HL-60/S4 treated with retinoic acid at 250 ng/mL for 4 days and 3 days (cell line): ENCODE data around the gene CCR5AS.
"Not testable (repeated sequence)": the region's sequence is repeated elsewhere in the genome, so short reads cannot be mapped to it uniquely, and the experiment has no call there.

Experiments
- in situ Hi-C: fragments of 300-500 bp; cut with MboI; formaldehyde crosslinking; loops from 2 replicates; pipeline ENCODE4 v1.7.0; 2022; ENCODE audit warnings: low sequenced_read_pairs

CCR5AS gene

GRCh38 chr3:46359733-46360493 is 47.0 kb downstream of the CCR5AS start:
- in situ Hi-C loops: loop anchor here (25.0 kb wide), 1 partner anchor 423 kb away; the partner anchor contains the start of gene CXCR6

DNA sequence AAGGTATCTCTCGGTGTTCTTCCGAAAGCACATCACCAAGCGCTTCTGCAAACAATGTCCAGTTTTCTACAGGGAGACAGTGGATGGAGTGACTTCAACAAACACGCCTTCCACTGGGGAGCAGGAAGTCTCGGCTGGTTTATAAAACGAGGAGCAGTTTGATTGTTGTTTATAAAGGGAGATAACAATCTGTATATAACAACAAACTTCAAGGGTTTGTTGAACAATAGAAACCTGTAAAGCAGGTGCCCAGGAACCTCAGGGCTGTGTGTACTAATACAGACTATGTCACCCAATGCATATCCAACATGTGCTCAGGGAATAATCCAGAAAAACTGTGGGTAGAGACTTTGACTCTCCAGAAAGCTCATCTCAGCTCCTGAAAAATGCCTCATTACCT is 48.4 kb downstream of the CCR5AS start:
- in situ Hi-C loops: loop anchor here (25.0 kb wide), 1 partner anchor 421 kb away; the partner anchor contains the start of gene CXCR6

GRCh38 chr3:46356909-46357308 is 50.0 kb downstream of the CCR5AS start:
- in situ Hi-C loops: loop anchor here (25.0 kb wide), 1 partner anchor 420 kb away; the partner anchor contains the start of gene CXCR6

DNA sequence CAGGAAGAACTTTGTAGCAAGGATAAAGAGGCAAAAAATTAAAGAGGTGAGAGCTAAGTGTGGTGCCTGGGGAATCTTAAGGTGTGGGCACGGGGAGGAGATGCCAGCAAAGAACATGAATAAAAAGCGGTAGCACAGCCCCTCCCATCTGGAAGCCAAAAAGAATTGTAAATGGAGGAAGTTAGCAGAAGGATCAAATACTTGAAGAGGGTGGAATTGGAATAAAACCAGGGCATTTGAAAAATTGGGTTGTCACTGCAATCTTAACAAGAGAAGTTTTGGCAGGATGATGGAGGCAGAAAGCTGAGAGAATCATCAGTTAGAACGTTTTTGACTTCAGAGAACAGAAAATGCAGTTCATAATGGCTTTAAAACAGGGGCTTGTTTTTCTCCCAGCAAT is 50.6 kb downstream of the CCR5AS start:
- in situ Hi-C loops: loop anchor here (25.0 kb wide), 1 partner anchor 419 kb away; the partner anchor contains the start of gene CXCR6

DNA sequence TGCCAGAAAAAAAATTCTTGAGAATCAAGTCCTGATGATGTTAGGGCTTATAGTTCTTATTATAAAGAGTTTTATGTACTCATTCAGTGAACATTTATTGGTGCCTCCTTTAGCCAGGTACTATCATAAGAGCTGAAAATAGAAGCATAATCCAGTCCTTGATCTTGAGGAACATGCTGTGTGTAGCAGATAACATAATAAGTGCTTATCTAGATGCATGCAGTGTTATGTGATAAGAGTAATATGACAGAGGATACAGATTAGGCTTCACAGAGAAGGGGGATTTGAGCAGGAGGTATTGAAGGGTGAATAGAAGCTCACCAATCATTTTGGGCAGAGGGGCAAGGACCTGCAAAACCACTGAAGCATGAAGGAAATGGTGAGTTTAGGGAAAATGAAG is 51.9 kb downstream of the CCR5AS start:
- in situ Hi-C loops: loop anchor here (25.0 kb wide), 1 partner anchor 418 kb away; the partner anchor contains the start of gene CXCR6

DNA sequence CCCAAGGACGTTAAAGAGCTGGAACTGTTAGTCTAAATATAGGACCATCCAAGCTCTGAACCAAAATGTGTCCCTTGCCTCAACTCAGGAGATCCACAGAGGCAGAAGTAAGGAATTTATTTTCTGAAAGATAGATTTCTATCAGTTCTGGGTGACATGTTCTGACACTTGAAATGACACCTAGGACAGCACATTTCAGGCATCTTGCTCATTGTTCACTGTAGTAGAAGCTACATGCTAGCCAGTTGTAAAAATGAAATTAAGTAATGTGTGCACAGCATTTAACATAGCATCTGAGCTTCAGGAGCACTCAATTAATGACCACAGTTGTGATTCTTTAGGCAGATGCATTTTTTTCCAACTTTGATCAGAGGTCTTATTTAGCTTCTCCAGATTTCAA is 52.4 kb downstream of the CCR5AS start:
- in situ Hi-C loops: loop anchor here (25.0 kb wide), 1 partner anchor 417 kb away; the partner anchor contains the start of gene CXCR6

DNA sequence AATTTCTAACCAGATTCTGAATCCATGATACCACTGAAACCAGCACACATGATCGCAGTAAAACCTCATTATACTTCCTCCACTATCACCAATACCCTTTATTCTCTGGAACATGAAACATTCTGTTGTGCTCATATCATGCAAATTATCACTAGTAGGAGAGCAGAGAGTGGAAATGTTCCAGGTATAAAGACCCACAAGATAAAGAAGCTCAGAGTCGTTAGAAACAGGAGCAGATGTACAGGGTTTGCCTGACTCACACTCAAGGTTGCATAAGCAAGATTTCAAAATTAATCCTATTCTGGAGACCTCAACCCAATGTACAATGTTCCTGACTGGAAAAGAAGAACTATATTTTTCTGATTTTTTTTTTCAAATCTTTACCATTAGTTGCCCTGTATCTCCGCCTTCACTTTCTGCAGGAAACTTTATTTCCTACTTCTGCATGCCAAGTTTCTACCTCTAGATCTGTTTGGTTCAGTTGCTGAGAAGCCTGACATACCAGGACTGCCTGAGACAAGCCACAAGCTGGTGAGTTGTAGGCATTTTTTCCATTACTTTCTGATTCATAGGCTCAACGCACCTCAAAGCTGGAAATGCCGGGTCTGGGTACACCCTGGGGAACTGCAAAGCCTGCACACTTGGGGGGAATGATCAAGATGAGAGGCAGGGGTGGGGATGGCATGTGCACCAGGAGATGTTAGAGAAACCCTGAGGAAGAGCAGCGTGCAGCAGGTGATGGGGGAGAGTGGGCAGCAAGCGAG is 53.0 kb downstream of the CCR5AS start, which contains the start of gene CCR2:
Gene CCR2, plus strand, starts transcription at position 465 of the 764 bp plus-strand sequence. CDS start 3,417 bp downstream, outside the sequence.
- in situ Hi-C loops: loop anchor here (25.0 kb wide), 1 partner anchor 417 kb away; the partner anchor contains the start of gene CXCR6

DNA sequence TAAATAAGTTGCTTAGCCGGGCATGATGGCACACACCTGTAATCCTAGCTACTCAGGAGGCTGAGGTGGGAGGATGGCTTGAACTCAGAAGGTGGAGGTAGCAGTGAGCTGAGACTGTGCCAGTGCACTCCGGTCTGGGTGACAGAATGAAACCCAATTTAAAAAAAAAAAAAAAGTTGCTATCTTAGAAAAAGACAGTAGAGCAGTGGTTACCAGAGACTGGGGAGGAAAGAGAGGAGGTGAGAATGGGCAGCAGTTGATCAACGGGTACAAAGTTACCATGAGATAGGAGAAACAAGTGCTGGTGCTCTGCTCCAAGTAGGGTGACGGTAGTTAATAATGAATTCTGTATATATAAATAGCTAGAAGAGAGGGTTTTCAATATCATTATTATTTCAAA is 53.8 kb downstream of the CCR5AS start:
- in situ Hi-C loops: loop anchor here (25.0 kb wide), 1 partner anchor 416 kb away; the partner anchor contains the start of gene CXCR6

DNA sequence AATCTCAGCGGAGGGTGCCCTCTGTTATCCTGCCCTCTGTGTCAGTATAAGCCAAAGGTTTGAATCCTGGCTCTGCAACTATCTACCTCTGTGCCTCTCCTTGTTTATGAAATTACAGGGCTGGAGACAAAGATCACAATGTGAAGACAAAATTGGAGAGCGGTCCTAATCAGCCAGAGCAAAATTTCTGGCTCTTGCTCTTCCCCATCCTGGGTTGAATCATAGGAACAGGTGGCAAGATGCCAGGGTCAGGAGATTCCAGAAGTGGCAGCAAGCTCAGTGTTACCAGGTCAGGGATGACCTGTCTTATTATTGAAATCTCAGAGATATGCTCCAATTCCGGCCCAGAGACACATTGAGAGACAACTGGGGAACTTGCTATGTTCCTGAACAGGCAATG is 55.2 kb downstream of the CCR5AS start:
- in situ Hi-C loops: loop anchor here (25.0 kb wide), 1 partner anchor 414 kb away; the partner anchor contains the start of gene CXCR6

DNA sequence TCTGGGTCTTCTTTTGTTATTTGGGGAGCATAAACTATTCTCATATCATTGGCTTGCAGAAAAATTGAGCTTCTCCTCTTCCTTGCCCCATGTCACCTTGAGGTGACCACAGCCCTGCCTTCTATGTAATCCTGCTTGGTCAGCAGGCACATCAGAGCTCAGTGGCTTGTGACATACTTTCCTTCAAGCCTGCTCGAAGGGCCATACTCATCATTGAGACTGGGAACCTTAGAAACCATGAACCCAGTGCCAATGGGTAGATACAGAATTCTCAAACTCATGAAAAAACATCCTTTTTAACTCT is 56.7 kb downstream of the CCR5AS start:
- in situ Hi-C loops: loop anchor here (25.0 kb wide), 1 partner anchor 413 kb away; the partner anchor contains the start of gene CXCR6

- in situ Hi-C loops: loop anchor here (25.0 kb wide), 1 partner anchor 412 kb away; the partner anchor contains the start of gene CXCR6
Observed at GRCh38 chr3:46349484-46350261, 57.2 kb downstream of the CCR5AS start.

DNA sequence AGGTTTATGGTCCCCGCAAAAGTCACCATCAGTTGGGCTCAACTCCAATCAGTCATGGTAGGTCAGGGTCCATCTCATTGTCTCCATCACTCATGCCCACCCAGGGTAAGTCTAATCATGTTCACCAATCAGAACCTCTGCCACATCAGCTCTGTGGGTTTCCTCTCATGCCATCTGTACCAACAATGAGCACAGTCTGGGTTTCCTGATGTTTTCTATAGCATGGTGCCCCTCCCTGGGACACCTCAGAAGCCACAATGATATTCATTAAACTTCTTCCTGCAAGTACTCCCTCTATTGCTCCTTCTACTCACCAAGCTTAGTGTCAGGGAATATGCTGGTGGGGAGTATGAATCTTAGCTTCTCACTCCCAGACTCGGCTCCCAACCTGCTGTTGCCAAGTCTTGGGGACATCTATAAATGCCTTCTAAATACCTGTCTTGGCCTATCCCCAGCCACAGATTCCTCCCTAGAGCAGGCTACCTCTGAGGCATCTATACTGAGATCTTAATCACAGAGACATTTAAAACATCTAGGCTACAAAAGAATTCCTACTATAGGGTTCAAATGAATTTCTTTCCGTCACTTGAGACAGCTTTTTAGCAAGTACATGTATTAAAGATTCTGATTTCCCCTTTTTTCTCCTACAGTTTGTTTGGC is 57.9 kb downstream of the CCR5AS start:
- in situ Hi-C loops: no loop called here

DNA sequence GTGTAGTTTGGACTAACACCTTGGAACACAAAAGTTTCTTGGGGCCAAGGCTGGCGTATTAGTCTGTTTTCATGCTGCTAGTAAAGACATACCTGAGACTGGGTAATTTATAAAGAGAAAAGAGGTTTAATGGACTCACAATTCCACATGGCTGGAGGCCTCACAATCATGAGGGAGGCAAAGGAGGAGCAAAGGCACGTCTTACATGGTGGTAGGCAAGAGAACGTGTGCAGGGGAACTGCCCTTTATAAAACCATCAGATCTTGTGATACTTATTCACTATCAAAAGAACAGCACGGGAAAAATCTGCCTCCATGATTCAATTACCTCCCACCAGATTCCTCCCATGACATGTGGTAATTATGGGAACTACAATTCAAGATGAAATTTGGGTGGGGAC is 62.4 kb downstream of the CCR5AS start:
- in situ Hi-C loops: no loop called here

GRCh38 chr3:46338840-46339239 is 68.0 kb downstream of the CCR5AS start:
- in situ Hi-C loops: no loop called here

GRCh38 chr3:46337911-46338310 is 69.0 kb downstream of the CCR5AS start:
- in situ Hi-C loops: no loop called here

DNA sequence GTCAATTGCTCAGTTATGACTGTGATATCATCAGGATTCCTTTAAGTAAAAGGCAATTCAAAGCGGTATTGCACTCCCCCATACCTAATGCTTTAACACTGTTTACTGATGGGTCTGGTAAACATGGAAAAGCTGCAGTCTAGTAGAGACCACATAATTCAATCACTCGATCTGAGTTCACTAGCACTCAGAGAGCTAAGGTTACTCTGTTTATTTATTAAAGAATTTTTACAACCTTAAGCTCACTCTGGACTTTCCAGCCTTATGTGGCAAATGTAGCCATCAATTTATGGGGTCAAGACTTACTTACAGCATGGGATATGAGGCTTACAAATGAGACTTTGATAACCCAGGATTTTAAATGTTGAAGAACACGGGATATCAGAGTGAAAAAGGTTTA is 71.3 kb downstream of the CCR5AS start:
- in situ Hi-C loops: no loop called here

GRCh38 chr3:46334741-46335478 is 72.0 kb downstream of the CCR5AS start:
- in situ Hi-C loops: no loop called here

GRCh38 chr3:46330676-46331075 is 76.2 kb downstream of the CCR5AS start:
- in situ Hi-C loops: not testable (repeated sequence)

- in situ Hi-C loops: no loop called here
Observed at GRCh38 chr3:46325645-46326300, 81.1 kb downstream of the CCR5AS start.
